HG03139 (cell line): ENCODE data around the gene PDXK.

ENCODE experiments used
- ATAC-seq: cut with Tn5 transposase; IDR thresholded peaks from one replicate; pipeline ENCODE4 v1.9.1; 2021; ENCODE audit not compliant: unreplicated experiment

The PDXK gene

GRCh38 chr21:43721939-43722338 is 3.0 kb downstream of the PDXK start:
- no peak for ATAC-seq

- no peak for ATAC-seq
Measured at GRCh38 chr21:43723648-43724047, 4.7 kb downstream of the PDXK start.

- no peak for ATAC-seq
Measured at GRCh38 chr21:43726686-43727518, 8.0 kb downstream of the PDXK start.

DNA sequence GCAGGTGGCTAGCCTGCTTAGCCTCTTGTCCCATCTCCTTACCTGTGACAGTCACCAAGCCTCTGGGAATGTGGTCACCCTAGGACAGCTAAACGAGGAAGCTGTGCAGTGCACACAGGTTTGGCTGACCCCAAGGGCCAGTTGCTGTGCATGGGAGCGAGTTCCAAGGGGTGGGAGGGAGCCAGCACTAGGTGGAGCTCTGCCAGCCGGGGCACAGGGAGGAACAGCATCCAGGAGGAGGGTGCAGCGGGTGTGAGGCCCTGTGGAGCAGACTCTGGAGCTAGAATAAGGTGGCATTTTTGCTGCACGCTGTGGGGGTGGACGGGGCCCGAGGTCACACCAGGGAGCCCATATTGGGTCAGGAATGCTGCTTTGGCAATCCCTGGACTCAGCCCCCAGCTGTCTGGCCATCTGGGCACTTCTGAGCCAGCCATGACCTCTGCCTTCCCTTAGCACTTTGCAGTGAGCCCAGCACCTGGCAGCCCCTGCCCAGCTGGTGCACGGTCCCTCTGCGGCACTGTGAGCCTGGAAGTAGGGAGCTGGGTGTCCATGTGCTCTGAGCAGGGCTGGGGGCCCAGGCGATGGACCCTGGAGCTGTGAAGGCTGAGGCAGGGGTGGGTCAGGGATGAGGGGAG is 8.7 kb downstream of the PDXK start:
- no peak for ATAC-seq

- ATAC-seq, result no peak
Measured at GRCh38 chr21:43728154-43728466, 9.2 kb downstream of the PDXK start.

GRCh38 chr21:43728467-43729390 is 9.8 kb downstream of the PDXK start:
- peak; percentile 66 for ATAC-seq

GRCh38 chr21:43731476-43731875 is 12.5 kb downstream of the PDXK start:
- ATAC-seq, result no peak

DNA sequence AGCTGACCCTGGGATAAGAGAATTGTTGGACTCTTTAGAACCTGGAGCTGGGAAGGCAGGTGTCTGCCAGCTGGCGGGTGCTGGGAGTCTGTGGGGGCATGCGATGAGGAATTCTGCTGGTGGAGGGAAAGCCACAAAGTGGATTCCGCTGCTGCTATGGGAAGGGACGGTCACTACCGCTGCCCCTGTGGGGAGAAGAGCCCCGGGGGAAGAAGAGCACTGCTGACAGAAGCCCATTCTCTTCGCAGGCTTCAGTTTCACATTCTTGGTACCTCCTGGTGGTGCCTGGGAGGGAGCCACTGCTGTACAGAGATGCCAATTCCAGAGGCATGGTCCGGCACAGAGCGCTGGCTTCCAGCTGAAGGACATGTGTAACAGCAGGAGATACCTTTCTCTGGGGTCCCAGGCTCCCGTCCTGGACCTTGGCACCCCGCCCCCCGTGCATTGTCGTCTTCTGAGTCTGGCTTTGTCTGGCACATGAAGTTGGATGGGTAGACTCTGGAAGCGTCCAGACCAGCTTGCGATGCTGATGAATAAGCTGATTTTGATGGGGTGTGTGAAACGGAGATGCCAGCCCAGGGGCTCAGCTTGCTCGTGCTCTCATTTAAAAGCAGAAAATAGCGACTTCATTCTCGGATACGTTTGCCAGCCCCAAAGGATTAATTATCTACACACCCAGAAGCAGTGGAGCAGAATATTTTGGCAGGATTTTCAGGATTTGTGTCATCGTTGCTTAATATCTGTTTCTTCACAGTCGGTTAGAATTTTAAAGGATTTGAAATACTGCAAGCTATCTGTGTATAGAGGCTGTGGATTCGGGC is 13.2 kb downstream of the PDXK start:
- ATAC-seq, result no peak

GRCh38 chr21:43733060-43733459 is 14.1 kb downstream of the PDXK start:
- ATAC-seq, result no peak

GRCh38 chr21:43733529-43734071 is 14.7 kb downstream of the PDXK start:
- ATAC-seq, result no peak

DNA sequence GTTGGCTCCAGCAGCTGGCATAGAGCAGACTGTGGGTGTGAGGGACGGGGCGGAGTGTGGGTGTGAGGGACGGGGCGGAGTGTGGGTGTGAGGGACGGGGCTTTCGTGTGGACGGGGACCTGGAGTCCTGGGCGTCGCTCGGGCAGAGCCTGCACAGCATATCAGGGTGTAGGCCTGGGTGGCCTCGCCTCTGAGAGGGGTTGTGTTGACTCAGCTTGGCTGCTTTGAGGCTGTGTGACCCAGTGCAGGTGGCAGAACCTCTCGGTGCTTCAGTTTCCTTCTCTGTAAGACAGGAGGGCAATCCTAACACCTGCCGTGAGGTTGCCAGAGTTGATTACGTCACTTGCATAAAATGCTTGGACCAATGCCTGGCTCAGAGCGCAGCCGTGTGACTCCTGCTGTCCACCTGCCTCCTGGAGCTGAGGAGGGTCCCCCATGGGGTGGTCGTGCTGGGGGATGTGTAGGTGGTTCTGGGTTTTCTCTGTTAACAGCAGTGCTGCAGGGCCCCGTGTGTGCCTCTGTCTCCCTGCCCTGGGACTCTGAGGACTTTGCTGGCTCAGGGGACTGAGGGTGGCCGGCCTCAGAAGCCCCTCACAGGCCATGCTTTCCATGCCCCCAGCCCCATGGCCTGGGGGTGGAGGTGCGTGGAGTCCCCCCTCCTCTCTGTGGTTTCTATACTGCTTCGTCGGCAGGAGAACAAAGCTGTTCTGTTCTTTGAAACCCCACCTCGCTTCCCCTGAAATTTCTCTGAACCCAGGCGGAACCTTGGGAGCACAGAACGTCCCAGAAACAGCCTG is 15.4 kb downstream of the PDXK start:
- no peak for ATAC-seq

DNA sequence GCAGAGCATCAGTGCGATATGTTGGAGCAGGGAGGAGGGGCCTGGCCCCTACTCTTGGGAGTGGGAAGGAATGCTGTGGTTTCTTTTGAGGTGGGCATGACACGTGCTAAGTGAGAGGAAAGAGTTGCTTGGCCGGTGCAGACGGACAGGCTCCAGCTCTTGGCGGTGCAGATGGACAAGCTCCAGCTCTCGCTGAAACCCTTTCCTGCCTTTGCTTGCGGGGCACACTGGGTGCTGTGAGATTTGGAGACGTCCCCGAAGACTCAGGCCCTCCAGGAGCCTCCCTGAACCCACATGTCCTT is 15.9 kb downstream of the PDXK start:
- no peak for ATAC-seq

DNA sequence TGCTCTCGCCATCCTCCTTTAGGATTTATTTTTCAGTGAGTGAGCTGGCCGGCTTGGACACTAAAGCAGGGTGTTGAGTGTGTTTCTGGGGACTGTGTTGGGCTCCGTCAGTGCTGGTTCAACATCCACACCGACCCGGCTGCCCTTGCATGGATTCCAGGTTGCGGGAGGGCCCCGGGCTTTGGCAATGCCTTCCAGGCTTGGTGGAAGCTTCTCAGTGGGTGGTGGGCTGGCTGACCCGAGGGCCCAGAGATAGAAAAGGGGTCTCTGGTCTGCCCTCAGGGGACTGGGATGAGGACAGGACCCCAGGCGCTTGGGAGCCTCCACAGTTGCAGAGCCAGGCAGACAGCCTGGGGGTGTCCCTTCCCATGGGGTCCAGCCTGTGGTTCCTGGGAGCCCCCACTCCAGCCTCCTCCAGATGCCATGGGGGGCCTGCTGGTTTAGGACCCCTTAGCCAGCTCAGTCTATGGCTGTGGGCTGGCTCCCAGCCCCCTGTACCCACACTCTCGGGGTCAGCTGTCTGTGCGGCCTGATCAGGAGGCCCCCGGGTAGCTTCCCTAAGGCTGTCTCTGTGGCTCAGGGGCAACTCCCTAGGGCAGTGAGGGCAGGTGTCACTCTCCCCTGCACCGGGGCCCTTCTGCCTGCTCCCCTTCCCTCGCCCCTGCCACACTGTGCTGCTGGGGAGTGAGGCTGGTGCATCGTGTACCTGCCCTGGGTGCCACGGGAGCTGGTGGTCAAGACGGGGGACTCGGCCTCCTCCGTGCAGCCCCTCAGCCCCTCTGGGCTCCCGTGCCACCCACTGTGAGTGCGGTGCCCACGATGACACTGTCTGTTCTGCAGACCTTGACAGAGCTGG is 16.5 kb downstream of the PDXK start:
- no peak for ATAC-seq

DNA sequence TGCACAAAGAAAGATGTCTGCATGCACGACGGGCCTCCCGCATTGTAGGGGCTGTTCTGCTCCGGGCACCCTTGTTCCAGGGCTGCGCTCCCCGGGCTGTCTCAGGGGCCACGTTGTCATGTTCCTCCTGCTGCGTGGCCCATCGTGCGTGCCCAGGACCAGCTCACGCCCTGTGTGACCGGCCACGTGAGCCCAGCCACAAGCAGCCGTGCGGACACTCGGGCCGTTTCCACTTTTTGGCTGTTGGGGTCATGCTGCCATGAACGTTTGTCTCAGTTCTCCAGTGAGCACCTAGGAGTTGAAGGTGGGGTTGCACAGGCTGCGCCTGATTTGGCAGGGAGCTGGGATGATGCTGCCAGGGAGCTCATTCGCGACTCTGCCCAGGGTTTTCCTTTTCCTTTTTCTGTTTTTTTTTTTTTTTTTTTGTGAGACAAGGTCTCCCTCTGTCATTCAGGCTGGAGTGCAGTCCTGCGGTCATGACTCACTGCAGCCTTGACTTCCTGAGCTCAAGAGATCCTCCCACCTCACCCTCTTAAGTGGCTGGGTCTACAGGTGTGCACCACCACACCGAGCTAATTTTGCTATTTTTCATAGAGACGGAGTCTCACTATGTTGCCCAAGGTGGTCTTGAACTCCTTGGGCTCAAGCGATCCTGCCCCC is 17.4 kb downstream of the PDXK start:
- no peak for ATAC-seq

DNA sequence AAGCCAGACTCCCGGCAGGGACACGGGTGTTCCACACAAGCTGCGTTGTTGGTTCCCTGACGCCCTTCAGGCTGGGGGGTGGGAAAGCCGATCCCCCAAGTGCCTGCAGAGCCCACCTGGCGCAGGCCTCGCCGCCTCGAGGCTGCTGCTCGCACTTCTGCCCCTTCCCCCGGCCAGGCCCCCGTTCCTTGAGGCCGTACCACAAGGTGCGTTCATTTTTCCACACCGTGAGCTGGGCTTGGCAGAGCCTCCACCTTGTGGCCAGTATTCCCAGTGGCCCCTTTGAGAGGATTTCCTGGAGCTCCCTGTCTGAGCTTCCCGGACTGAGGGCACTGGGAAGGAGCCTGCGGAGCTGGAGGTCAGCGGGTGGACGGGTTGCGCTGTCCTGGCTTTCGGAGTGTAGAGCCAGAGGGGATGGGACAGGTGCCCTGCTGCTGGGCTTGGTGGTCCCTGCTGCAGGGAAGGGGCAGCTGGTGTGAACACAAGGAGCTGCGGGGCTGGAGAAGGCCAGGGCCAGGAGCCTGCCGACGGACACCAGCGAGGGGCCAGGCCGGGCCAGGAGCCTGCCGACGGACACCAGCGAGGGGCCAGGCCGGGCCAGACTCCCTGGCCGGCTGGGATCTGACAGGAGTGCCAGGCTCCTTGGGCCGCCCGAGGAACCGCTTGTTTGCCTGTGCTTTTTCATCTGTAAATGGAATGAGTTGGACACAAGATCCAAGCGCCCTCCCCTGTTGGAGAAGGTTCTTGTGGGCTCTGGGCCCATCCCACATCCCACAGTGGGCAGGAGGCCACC is 18.4 kb downstream of the PDXK start:
- no peak for ATAC-seq

DNA sequence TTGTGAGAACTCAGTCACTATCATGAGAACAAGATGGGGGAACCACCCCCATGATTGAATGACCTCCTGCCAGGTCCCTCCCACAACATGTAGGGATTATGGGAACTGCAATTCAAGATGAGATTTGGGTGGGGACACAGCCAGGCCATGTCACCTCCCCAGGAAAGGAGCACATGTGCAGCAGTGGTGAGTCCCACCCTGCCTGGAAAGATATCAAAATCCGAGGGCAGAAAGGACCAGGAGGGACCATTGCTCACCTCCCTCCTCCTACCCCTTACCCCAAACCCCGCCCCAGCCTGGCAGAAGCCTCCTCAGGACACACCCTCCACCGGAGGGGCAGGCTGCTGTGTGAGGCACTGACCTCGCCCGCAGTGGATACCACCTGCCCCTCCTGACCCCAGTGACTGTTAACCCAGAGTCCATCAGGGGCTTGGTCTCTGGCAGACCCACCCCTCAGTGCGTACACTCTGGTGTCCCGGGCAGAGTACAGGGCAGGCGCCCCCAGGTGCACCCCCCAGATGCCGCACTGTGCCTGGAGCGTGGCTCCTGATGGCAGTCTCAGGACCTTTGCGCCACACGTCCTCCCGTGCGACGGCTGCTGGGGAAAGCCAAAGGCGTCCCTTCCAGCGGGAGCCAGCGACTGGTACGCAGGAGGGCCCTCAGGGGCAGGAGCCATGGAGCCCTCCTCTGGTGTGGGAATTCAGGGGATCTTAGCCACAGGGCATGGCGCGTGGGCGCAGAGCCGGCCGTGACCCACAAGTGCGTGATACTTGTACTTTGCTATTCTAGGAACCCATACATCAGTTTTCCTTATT is 20.9 kb downstream of the PDXK start:
- ATAC-seq, result no peak
